Duodenal mucosa (tissue), 2 donors: ENCODE measurements around the gene ANKRD28.
"Not testable (repeated sequence)": the region's sequence is repeated elsewhere in the genome, so short reads cannot be mapped to it uniquely, and the experiment has no call there.

Source experiments
- H3K27ac ChIP-seq: one replicate; pipeline ENCODE4 v1.7.0; 2013; ENCODE audit warnings: low read depth, low read length
- H3K27me3 ChIP-seq, 2 donors: one replicate each; pipeline ENCODE4 v1.7.0; 2013; ENCODE audit warnings: low read length in 2 of 2, control low read depth in 1 of 2; ENCODE audit not compliant: insufficient read depth in 2 of 2, control insufficient read depth in 1 of 2
- H3K36me3 ChIP-seq, 2 donors: one replicate each; pipeline ENCODE4 v1.7.0; 2013; ENCODE audit warnings: low read length in 2 of 2, control low read depth in 1 of 2; ENCODE audit not compliant: insufficient read depth in 2 of 2, control insufficient read depth in 1 of 2
- H3K4me1 ChIP-seq, 2 donors: one replicate each; pipeline ENCODE4 v1.7.0; 2013; ENCODE audit warnings: low read length in 2 of 2, control low read depth in 1 of 2; ENCODE audit not compliant: insufficient read depth in 2 of 2, control insufficient read depth in 1 of 2
- H3K4me3 ChIP-seq, 2 donors: one replicate each; pipeline ENCODE4 v1.7.0; 2013; ENCODE audit warnings: low read length in 2 of 2, low read depth in 1 of 2
- H3K9ac ChIP-seq, 2 donors: one replicate each; pipeline ENCODE4 v1.7.0; 2013; ENCODE audit warnings: low read length in 2 of 2, low read depth in 1 of 2
- H3K9me3 ChIP-seq, 2 donors: one replicate each; pipeline ENCODE4 v1.7.0; 2013; ENCODE audit warnings: low read length in 2 of 2, control low read depth in 1 of 2; ENCODE audit not compliant: control insufficient read depth in 1 of 2

ANKRD28 gene

DNA sequence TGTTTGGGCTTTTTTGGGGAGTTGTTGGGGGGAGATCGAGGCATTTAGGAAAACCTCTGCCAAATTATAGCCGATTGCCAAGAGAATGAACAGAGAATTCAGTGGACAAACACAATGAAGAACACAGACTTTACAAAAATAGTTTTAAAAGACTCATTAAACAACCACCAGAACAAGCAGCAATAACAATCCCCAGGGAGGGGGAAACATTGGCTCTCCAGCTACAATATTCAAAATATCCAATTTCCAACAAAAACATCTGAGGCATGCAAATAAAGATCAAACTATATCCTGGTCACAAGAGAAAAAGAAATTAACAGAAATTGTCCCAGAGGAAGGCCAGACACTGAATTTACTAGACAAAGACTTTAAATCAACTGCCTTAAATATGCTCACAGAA is 24.5 kb upstream of the ANKRD28 start:
- Histone ChIP-seq H3K4me3 (no peak overlapping the region), H3K9me3 (no peaks in the 10 kb centered on the region), H3K27me3 (no peaks in the 10 kb centered on the region), H3K9ac (no peak overlapping the region), H3K4me1 (peaks cover 0 to 4% of the 10 kb centered on the region in 2 donors), H3K27ac (no peak overlapping the region), H3K36me3 (no peaks in the 10 kb centered on the region)

DNA sequence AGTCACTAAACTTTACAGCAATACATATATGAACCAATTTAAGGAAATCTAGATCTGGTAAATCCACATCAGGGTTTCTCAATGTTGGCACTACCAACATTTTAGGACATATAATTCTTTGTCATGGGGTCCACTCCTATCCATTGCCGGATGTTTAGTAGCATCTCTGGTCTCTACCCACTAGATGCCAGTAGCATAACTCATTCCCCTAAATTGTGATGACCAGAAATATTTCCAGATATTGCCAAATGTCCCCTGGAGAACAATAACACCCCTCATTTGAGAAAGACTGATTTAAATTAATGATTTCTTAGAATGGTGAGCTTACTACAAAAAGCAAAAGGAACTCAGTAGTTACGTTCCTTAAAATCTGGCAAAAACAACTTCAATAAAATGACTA is 23.1 kb upstream of the ANKRD28 start:
- no peaks in the 10 kb centered on the region for H3K36me3 ChIP-seq
- no peak overlapping the region for H3K27ac ChIP-seq
- H3K4me1 ChIP-seq: peaks cover 0 to 4% of the 10 kb centered on the region in 2 donors
- no peaks in the 10 kb centered on the region for H3K27me3 ChIP-seq
- no peaks in the 10 kb centered on the region for H3K9me3 ChIP-seq
- H3K4me3 ChIP-seq: no peak overlapping the region
- H3K9ac ChIP-seq: no peak overlapping the region

DNA sequence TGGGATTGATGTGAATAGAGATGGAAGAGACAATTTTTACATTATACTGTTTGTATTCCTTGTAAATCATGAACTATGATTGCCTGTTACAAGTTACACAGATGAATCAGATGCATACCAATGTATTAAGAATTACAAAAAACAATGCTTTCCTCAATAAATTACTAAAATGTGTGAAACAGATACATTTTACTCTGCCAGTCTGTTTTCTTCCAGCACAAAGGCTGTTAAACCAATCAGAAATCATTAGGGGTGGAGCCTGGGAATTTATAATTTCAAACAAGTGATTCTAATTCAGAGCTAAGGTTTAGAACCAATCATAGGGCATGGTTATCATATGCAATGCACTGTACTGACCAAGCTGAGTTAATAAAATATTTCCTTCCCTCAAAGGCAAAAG is 21.8 kb upstream of the ANKRD28 start:
- no peaks in the 10 kb centered on the region for H3K27me3 ChIP-seq
- H3K4me1 ChIP-seq: peaks cover 0 to 4% of the 10 kb centered on the region in 2 donors
- no peak overlapping the region for H3K4me3 ChIP-seq
- H3K27ac ChIP-seq: no peak overlapping the region
- H3K9ac ChIP-seq: no peak overlapping the region
- H3K36me3 ChIP-seq: no peaks in the 10 kb centered on the region
- no peaks in the 10 kb centered on the region for H3K9me3 ChIP-seq

DNA sequence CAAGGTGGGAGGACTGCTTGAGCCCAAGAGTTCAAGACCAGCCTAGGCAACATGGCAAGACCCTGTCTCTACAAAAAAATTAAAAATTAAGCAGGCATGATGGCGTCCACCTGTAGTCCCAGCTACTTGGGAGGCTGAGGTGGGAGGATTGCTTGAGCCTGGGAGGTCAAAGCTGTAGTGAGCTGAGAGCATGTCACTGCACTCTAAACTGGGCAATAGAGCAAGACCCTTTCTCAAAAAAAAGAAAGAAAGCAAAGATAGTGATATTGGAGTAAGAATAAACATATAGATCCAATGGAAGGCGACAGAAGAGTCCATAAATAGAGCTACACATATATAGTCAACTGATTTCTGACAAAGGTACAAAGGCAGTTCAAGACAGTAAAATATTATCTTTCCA is 21.3 kb upstream of the ANKRD28 start:
- Histone ChIP-seq H3K36me3 (no peaks in the 10 kb centered on the region), H3K9me3 (no peaks in the 10 kb centered on the region), H3K27me3 (no peaks in the 10 kb centered on the region), H3K9ac (no peak overlapping the region), H3K4me1 (peaks cover 0 to 4% of the 10 kb centered on the region in 2 donors), H3K27ac (no peak overlapping the region), H3K4me3 (no peak overlapping the region)

DNA sequence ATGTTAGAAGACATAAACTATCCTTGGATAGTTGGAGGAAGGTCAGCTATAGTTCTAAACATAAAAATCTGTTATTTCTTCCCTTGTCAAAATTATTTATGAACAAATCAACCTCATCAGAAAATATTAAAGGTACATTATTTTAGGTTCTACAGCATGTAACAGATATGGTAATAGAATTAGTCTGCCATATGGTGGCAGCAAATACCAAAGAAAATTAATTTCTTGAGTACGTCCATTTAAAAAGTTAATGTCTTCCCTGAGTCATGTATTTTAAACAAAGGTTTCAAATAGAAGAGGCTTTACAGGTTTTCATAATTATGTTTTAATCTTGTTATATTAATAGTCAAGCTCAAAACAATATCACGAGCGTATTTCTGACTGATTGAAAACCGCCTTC is 17.9 kb upstream of the ANKRD28 start:
- H3K27me3 ChIP-seq: no peaks in the 10 kb centered on the region
- H3K9ac ChIP-seq: no peak overlapping the region
- H3K36me3 ChIP-seq: no peaks in the 10 kb centered on the region
- no peak overlapping the region for H3K4me3 ChIP-seq
- H3K27ac ChIP-seq: no peak overlapping the region
- no peaks in the 10 kb centered on the region for H3K9me3 ChIP-seq
- H3K4me1 ChIP-seq: peaks cover 0 to 6% of the 10 kb centered on the region in 2 donors

DNA sequence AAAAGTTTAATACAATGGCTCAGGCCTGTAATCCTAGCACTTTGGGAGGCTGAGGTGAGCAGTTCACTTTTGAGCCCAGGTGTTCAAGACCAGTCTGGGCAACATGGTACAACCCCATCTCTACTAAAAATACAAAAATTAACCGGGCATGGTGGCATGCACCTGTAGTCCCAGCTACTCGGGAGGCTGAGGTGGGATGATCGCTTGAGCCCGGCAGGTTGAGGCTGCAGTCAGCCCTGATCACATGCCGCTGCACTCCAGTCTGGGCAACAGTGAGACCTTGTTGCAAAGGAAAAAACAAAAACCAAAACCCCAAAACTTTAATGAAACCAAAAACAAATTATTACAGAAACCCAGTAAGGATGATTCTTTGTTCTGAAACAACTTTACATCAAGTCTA is 15.3 kb upstream of the ANKRD28 start:
- not testable (repeated sequence) for H3K36me3 ChIP-seq, H3K27ac ChIP-seq, H3K9ac ChIP-seq, H3K9me3 ChIP-seq, H3K4me3 ChIP-seq, H3K4me1 ChIP-seq, H3K27me3 ChIP-seq

DNA sequence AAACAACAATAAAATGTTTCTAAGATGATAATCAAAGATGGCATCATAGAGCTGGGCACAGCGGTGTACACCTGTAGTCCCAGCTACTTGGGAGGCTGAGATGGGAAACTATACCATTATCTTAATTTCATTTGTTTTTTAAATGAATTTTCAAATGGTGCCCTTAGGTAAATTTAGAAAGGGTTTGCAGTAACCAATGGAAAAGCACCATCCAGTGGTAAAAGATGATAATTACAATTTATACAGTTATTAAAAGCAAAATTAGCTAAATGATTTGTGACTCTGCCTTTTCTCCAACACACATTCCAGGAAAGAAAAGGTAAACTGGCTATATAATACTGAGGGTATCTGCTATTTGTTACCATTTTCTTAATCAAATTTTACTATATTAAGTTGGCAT is 14.4 kb upstream of the ANKRD28 start:
- Histone ChIP-seq H3K27ac (no peak overlapping the region), H3K4me3 (no peak overlapping the region), H3K9me3 (no peaks in the 10 kb centered on the region), H3K27me3 (no peaks in the 10 kb centered on the region), H3K36me3 (no peaks in the 10 kb centered on the region), H3K9ac (no peak overlapping the region), H3K4me1 (peaks cover 0 to 4% of the 10 kb centered on the region in 2 donors)

DNA sequence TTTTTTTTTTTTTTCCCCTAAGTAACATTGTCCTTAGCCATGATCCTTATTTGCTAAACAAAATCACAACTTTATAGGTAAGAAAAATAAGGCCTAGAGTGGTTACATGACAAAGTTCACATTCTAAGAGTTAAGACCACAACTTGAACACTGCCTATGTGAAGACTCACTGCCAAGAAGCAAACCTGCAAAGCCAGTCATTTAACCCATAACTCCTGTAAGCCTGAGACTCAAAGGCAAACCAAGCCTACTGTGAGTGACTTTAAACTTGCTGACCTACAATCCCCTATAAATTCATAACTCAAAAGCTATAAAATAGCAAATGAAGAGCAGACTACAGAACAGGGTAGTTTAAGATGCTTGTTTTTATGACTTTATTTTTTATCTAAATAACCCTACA is 12.9 kb upstream of the ANKRD28 start:
- Histone ChIP-seq H3K9me3 (no peaks in the 10 kb centered on the region), H3K4me3 (no peak overlapping the region), H3K4me1 (peaks cover 0 to 4% of the 10 kb centered on the region in 2 donors), H3K27me3 (no peaks in the 10 kb centered on the region), H3K27ac (no peak overlapping the region), H3K36me3 (no peaks in the 10 kb centered on the region), H3K9ac (no peak overlapping the region)

DNA sequence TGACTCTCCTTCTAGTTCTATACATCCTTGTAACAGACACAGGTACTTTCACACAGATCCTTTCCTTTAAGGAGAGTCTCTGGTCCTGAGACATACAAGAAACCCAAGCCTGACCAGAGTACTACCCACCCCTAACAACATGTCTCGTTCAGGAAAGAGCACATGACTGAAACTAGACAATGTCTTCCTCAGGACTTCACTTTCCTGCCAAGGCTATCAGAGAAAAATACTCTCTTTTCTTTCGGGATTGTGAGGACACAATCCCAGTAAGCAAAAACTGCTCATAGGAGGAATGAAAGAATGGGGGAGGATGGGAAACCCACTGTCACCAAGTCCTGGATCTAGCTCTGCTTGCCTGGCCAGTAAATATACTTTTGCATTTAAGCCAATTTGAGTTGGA is 11.5 kb upstream of the ANKRD28 start:
- H3K27me3 ChIP-seq: no peaks in the 10 kb centered on the region
- no peak overlapping the region for H3K27ac ChIP-seq
- H3K4me1 ChIP-seq: peaks cover 4 to 6% of the 10 kb centered on the region in 2 donors
- H3K9ac ChIP-seq: no peak overlapping the region
- H3K36me3 ChIP-seq: no peaks in the 10 kb centered on the region
- H3K9me3 ChIP-seq: no peaks in the 10 kb centered on the region
- no peak overlapping the region for H3K4me3 ChIP-seq

DNA sequence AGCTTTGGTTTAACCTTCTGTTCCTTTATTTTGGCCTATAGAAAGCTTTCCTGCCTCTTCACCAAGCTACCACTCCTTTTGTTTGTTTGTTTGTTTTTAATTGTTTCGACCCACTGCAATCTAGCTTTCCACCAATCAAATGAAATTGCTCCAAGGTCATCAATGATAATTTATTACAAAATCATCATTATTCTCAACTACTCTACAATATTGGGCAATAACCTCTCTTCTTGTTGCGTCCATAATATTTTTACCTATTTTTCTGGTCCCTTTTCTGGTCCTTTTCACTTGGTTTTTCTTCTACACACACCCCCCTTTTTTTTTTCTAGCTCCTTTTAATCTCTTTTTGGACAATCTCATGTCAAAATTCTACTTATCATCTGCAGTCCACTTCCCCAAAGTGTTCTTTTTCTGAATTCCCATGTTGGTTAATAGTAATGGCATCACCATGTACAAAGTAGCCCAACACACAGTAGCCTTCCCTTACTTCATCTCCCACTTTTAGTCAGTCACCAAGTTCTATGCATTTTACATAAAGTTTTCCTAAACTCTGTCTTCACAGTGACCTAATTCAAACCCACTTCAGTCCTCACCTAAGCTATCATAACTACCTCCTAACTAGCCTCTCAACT is 11.0 kb upstream of the ANKRD28 start:
- no peak overlapping the region for H3K9ac ChIP-seq
- H3K9me3 ChIP-seq: no peaks in the 10 kb centered on the region
- H3K4me1 ChIP-seq: peaks cover 6 to 7% of the 10 kb centered on the region in 2 donors
- no peak overlapping the region for H3K4me3 ChIP-seq
- no peak overlapping the region for H3K27ac ChIP-seq
- H3K36me3 ChIP-seq: no peaks in the 10 kb centered on the region
- no peaks in the 10 kb centered on the region for H3K27me3 ChIP-seq
